PC-3 (cell line): ENCODE measurements around the gene KRTAP5-11. TPM values are rescaled to one million over a fixed set of nuclear protein-coding genes. Genes with fewer than 3 reads are reported as not detected.
"Not testable (repeated sequence)": the region's sequence is repeated elsewhere in the genome, so short reads cannot be mapped to it uniquely, and the experiment has no call there.

Experiments
- ATAC-seq: fragments of 200-7000 bp; cut with Tn5 transposase; 2 replicates; pipeline ENCODE4 v1.9.1; 2020; ENCODE audit warnings: mild to moderate bottlenecking, moderate library complexity
- BruUV-seq: library from RNA; stranded (reverse); fragments of 400-500 nt; replicated peaks from 2 replicates; lab custom pipeline; 2021; lab: Mats Ljungman, UMichigan
- CTCF ChIA-PET: fragments of 300-600 bp; sonication (Branson Sonifier 250); formaldehyde crosslinking; loops from one replicate; lab custom pipeline; 2022; ENCODE audit warnings: antibody characterized with exemption; lab: Charles Lee
- POLR2A ChIA-PET: fragments of 300-600 bp; sonication (Branson Sonifier 250); formaldehyde crosslinking; loops from one replicate; lab custom pipeline; 2022; ENCODE audit warnings: antibody characterized with exemption; ENCODE audit not compliant: unreplicated experiment; lab: Charles Lee
- DNase-seq: peaks from one replicate; pipeline ENCODE4 v3.0.0-alpha.2; 2015
- H2AFZ ChIP-seq: fragments of 300-600 bp; sonication (generic); 2 replicates; pipeline ENCODE4 v1.6.0; 2016; ENCODE audit warnings: antibody characterized with exemption, low read length
- H3F3A ChIP-seq: fragments of 300-600 bp; sonication (generic); one replicate; pipeline ENCODE4 v1.6.0; 2017; ENCODE audit warnings: antibody characterized with exemption, low read length, control low read depth, mild to moderate bottlenecking; ENCODE audit not compliant: unreplicated experiment
- H3K27ac ChIP-seq: fragments of 300-600 bp; sonication (generic); 2 replicates; pipeline ENCODE4 v1.5.1; 2016; ENCODE audit warnings: mild to moderate bottlenecking, low read length
- H3K27me3 ChIP-seq: fragments of 300-600 bp; sonication (generic); 2 replicates; pipeline ENCODE4 v1.6.1; 2016; ENCODE audit warnings: low read length, mixed read lengths
- H3K36me3 ChIP-seq: fragments of 300-600 bp; sonication (generic); 2 replicates; pipeline ENCODE4 v1.6.1; 2016; ENCODE audit warnings: low read depth, mixed run types, low read length, mixed read lengths
- H3K4me1 ChIP-seq: fragments of 300-600 bp; sonication (generic); 2 replicates; pipeline ENCODE4 v1.5.1; 2016; ENCODE audit warnings: low read length; ENCODE audit not compliant: insufficient read depth
- H3K4me2 ChIP-seq: fragments of 300-600 bp; sonication (generic); 2 replicates; pipeline ENCODE4 v1.6.0; 2016; ENCODE audit warnings: low read length
- H3K4me3 ChIP-seq: fragments of 300-600 bp; sonication (generic); 2 replicates; pipeline ENCODE4 v1.5.1; 2016; ENCODE audit warnings: mild to moderate bottlenecking, low read length, mixed read lengths
- H3K79me2 ChIP-seq: fragments of 300-600 bp; sonication (generic); 2 replicates; pipeline ENCODE4 v1.6.1; 2017; ENCODE audit warnings: low read length, mixed read lengths
- H3K9ac ChIP-seq: fragments of 300-600 bp; sonication (generic); 2 replicates; pipeline ENCODE4 v1.6.0; 2016; ENCODE audit warnings: mild to moderate bottlenecking, low read length
- H3K9me2 ChIP-seq: fragments of 300-600 bp; sonication (generic); replicated peaks from 2 replicates; pipeline ENCODE4 v1.6.1; 2016; ENCODE audit warnings: mixed run types, low read length, mixed read lengths
- H3K9me3 ChIP-seq: fragments of 300-600 bp; sonication (generic); 2 replicates; pipeline ENCODE4 v1.6.1; 2016; ENCODE audit warnings: low read length, mixed read lengths
- H4K20me1 ChIP-seq: fragments of 300-600 bp; sonication (generic); 2 replicates; pipeline ENCODE4 v1.6.1; 2016; ENCODE audit warnings: low read length, mixed read lengths
- EZH2 ChIP-seq: fragments of 300-600 bp; sonication (generic); IDR thresholded peaks from one replicate; pipeline ENCODE4 v1.6.1; 2017; ENCODE audit warnings: antibody characterized with exemption, mild to moderate bottlenecking, low read length; ENCODE audit not compliant: unreplicated experiment
- EZH2phosphoT487 ChIP-seq: fragments of 300-600 bp; sonication (generic); IDR thresholded peaks from 2 replicates; pipeline ENCODE4 v1.6.1; 2018; ENCODE audit warnings: mild to moderate bottlenecking, antibody characterized with exemption, low read length, borderline replicate concordance
- intact Hi-C: fragments of 100-400 bp; cut with micrococcal nuclease; formaldehyde crosslinking; loops from 2 replicates; pipeline ENCODE4 v1.9.0; 2023
- total RNA-seq: library from RNA; depleted of rRNA; stranded (reverse); fragments of >200 nt; gene quantifications from 2 replicates; pipeline ENCODE4 v1.2.3, GENCODE V29; 2014
- TF ChIP-seq, protein P1 (sequence below): fragments of 300-600 bp; sonication (generic); conservative IDR thresholded peaks from 2 replicates; pipeline ENCODE4 v1.5.1; 2017; ENCODE audit warnings: antibody characterized with exemption, low read depth, mild to moderate bottlenecking, low read length

The KRTAP5-11 gene
- total RNA-seq, 1 experiment from 2014 or later: not detected

DNA sequence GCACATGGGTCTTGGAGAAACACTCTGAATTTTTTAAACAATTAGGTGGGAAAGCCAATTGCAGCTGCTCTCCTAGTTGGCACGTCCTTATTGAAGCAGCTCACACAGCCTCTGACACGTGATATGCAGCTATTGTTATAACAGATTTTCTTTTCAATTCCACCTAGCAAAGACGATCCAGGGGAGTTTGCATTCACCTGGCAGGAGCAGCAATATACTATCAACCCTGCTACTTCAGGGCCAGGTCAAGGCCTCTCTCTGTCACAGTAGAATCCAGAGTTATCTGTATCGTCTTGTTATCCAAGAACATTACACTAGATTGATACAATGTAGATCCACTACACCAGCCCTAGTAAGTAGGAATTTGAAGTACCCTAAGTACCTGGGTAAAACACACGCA is 8.3 kb downstream of the KRTAP5-11 start:
- no peak for TF ChIP-seq EZH2phosphoT487
- Histone ChIP-seq H4K20me1 (no peaks in the 10 kb centered on the region), H3K27me3 (peaks cover 21% of the 10 kb centered on the region), H3F3A (no peaks in the 10 kb centered on the region), H3K9me3 (no peaks in the 10 kb centered on the region), H2AFZ (no peak overlapping the region), H3K4me3 (no peak overlapping the region), H3K36me3 (no peaks in the 10 kb centered on the region), H3K4me1 (peaks cover 3% of the 10 kb centered on the region; the same call in 1 of the 2 replicates), H3K79me2 (no peaks in the 10 kb centered on the region), H3K9ac (no peak overlapping the region), H3K27ac (no peak overlapping the region), H3K4me2 (no peak overlapping the region), H3K9me2 (no peaks in the 10 kb centered on the region)
- ChIA-PET POLR2A (no interaction called here), CTCF (no interaction called here)
- ATAC-seq (no peak), DNase-seq (no peak)
- BruUV-seq: no TSS peak
- intact Hi-C loops: no loop called here

DNA sequence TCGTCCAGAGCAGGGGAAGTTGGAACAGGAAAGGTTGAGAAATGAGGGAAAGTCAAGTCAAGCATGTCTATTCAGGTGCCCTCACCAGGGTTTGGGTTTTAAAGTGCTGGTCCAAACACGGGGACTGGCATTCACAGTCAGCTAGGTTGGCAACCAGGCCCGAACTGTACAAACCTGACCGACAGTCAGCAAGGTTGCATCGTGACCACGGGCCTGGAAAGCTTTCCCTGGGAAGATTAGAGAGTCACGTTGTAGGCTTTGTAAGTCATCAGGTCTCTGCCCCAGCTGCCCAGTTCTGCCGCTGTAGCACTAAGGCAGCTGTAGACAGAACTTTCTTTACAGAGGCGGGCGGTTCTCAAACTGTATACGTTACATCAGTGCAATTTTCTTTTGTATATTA is 9.9 kb downstream of the KRTAP5-11 start:
- POLR2A ChIA-PET: no interaction called here
- Histone ChIP-seq H3K9me3 (no peaks in the 10 kb centered on the region), H3K9me2 (no peaks in the 10 kb centered on the region), H3K9ac (no peak overlapping the region), H3K4me3 (no peak overlapping the region), H3K4me2 (no peak overlapping the region), H4K20me1 (no peaks in the 10 kb centered on the region), H3K27me3 (peaks cover 21% of the 10 kb centered on the region), H3K27ac (no peak overlapping the region), H3F3A (no peaks in the 10 kb centered on the region), H3K4me1 (peaks cover 10% of the 10 kb centered on the region; the same call in 1 of the 2 replicates), H3K79me2 (no peaks in the 10 kb centered on the region), H3K36me3 (no peaks in the 10 kb centered on the region), H2AFZ (no peak overlapping the region)
- no peak for DNase-seq
- no peak for ATAC-seq
- CTCF ChIA-PET: interaction anchor here (0.6 kb wide), 1 partner anchor 1656 kb away, joined by 4 read pairs; no protein-coding TSS in a partner anchor
- no TSS peak for BruUV-seq
- TF ChIP-seq EZH2 (no peak), EZH2phosphoT487 (no peak)
- TF ChIP-seq, protein P1, sequence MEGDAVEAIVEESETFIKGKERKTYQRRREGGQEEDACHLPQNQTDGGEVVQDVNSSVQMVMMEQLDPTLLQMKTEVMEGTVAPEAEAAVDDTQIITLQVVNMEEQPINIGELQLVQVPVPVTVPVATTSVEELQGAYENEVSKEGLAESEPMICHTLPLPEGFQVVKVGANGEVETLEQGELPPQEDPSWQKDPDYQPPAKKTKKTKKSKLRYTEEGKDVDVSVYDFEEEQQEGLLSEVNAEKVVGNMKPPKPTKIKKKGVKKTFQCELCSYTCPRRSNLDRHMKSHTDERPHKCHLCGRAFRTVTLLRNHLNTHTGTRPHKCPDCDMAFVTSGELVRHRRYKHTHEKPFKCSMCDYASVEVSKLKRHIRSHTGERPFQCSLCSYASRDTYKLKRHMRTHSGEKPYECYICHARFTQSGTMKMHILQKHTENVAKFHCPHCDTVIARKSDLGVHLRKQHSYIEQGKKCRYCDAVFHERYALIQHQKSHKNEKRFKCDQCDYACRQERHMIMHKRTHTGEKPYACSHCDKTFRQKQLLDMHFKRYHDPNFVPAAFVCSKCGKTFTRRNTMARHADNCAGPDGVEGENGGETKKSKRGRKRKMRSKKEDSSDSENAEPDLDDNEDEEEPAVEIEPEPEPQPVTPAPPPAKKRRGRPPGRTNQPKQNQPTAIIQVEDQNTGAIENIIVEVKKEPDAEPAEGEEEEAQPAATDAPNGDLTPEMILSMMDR: no peak
- intact Hi-C loops: no loop called here

DNA sequence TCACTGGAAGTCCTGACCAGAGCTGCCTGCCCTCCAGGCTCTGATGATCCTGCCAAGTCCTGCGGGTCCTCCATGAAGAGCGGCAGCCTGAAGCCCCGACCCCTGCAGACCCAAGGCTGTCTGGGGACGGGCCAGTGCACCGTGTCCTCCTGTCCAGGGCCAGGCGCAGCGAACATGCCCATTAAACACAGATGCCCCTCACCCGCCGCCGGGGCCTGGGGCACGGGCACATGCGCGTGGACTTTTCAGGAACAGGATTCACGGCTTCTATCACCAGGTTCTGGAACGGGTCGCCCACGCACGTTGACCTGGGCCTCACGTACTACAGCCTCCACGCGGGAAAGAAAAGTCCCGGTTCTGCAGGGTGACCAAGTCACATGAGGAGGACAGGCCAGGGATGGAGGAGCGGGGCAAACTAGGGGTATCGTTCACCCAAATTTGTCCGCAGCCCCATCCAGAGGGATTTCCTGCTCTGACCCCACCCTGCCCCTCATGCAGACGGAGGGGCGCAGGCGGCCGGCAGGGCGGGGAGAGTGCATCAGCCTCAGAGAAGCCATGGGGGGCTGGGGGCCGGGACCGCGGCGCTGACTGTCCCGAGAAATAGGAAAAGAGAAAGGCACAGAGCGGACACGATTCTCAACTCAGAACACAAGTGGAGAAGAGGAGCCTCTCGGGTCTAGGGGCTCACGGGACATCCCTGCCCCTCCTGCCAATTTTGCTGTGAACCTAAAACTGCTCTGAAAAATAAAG is 11.4 kb downstream of the KRTAP5-11 start:
- H3K9ac ChIP-seq, ATAC-seq, DNase-seq, H3K4me2 ChIP-seq, H3F3A ChIP-seq, BruUV-seq, POLR2A ChIA-PET, H2AFZ ChIP-seq, H3K9me2 ChIP-seq, H3K4me3 ChIP-seq, H3K9me3 ChIP-seq, intact Hi-C loops, CTCF ChIA-PET, H3K4me1 ChIP-seq, H4K20me1 ChIP-seq, H3K36me3 ChIP-seq, H3K79me2 ChIP-seq, H3K27ac ChIP-seq: not testable (repeated sequence)
- H3K27me3 ChIP-seq: peaks cover 16% of the 10 kb centered on the region
